Mucosa of rectum (tissue), 2 donors: ENCODE results near the gene SHFL.

ENCODE experiments used
- H3K27ac ChIP-seq, 2 donors: one replicate each; pipeline ENCODE4 v1.7.0; 2013; ENCODE audit warnings: inconsistent platforms in 2 of 2, low read depth in 2 of 2, low read length in 2 of 2
- H3K27me3 ChIP-seq, 2 donors: one replicate each; pipeline ENCODE4 v1.7.0; 2013; ENCODE audit warnings: low read length in 2 of 2; ENCODE audit not compliant: control insufficient read depth in 2 of 2, insufficient read depth in 2 of 2
- H3K36me3 ChIP-seq, 2 donors: one replicate each; pipeline ENCODE4 v1.7.0; 2013; ENCODE audit warnings: low read length in 2 of 2; ENCODE audit not compliant: control insufficient read depth in 2 of 2, insufficient read depth in 2 of 2
- H3K4me1 ChIP-seq, 2 donors: one replicate each; pipeline ENCODE4 v1.7.0; 2013; ENCODE audit warnings: low read length in 2 of 2, mild to moderate bottlenecking in 1 of 2; ENCODE audit not compliant: control insufficient read depth in 2 of 2, insufficient read depth in 2 of 2
- H3K4me3 ChIP-seq, 2 donors: one replicate each; pipeline ENCODE4 v1.7.0; 2013; ENCODE audit warnings: low read length in 2 of 2
- H3K9ac ChIP-seq, 2 donors: one replicate each; pipeline ENCODE4 v1.7.0; 2013; ENCODE audit warnings: low read length in 2 of 2, low read depth in 1 of 2, mild to moderate bottlenecking in 1 of 2
- H3K9me3 ChIP-seq, 2 donors: one replicate each; pipeline ENCODE4 v1.7.0; 2013; ENCODE audit warnings: low read length in 2 of 2; ENCODE audit not compliant: control insufficient read depth in 2 of 2
- donor health status: healthy.
- donor health status: Normal muscosa, but diverticular disease.

The SHFL gene

DNA sequence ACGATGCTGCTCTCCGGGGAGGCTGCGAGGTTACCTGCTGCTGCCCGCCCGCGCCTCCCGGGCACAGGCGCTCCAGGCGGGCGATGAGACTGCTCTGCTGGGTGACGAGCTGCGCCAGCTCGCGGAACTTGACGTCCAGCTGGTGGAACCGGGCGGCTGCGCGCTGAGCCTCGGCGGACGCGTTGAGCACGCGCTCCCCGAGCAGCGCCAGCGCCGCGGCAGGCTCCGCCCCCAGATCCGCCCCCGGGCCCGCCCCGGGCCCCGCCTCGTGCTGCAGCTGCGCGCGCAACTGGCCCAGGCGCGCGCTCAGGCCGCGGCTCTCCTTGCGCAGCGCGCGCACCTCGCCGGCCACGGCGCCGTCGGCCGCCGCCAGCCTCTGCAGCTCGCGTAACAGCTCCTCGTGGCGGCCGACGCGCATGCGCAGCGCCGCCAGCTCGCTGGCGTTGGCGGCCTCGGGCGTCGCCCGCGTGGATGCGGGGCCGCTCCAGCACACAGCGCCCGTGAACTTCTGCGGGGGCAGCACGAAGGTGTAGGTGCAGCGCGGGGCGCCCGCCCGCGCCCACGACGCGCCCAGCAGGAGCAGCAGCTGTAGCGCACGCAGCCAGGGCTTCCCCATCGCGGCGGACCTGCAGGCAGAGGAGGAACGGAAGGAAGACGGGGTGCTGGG lies 10.0 kb downstream of the SHFL start:
- H3K9ac ChIP-seq, result peak overlapping the region; percentile 63 to 70
- no peaks in the 10 kb centered on the region for H3K27me3 ChIP-seq

DNA sequence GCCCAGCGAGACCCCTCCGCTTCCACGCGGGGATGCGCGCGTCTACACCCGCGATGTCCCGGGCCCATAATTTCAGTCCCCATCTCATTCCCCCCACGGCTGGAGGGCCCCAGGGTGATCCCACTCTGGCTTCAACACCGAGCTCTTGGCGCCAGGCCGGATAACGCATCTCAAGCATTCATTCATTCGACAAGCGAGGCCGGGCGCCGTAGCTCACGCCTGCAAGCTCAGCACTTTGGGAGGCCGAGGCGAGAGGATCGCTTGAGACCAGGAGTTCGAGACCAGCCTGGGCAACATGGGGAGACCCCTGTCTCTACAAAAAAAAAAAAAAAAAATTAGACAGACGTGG lies 10.5 kb downstream of the SHFL start:
- H3K4me3 ChIP-seq, result peak overlapping the region; percentile 66 to 74
- H3K27me3 ChIP-seq, result no peaks in the 10 kb centered on the region
- peak overlapping the region; percentile 63 to 70 for H3K9ac ChIP-seq
- peaks cover 2 to 7% of the 10 kb centered on the region in 2 donors for H3K36me3 ChIP-seq
- H3K9me3 ChIP-seq, result no peaks in the 10 kb centered on the region
- H3K27ac ChIP-seq, result peak overlapping the region; percentile 47 to 61
- peaks cover 5% of the 10 kb centered on the region in 2 donors for H3K4me1 ChIP-seq

More for the DNA sequence above, 10.0 kb downstream of the SHFL start:
- Histone ChIP-seq H3K4me3 (peak overlapping the region; percentile 66 to 74), H3K27ac (peak overlapping the region; percentile 47 to 61), H3K4me1 (peaks cover 5% of the 10 kb centered on the region in 2 donors), H3K9me3 (no peaks in the 10 kb centered on the region), H3K36me3 (peaks cover 5 to 8% of the 10 kb centered on the region in 2 donors)

DNA sequence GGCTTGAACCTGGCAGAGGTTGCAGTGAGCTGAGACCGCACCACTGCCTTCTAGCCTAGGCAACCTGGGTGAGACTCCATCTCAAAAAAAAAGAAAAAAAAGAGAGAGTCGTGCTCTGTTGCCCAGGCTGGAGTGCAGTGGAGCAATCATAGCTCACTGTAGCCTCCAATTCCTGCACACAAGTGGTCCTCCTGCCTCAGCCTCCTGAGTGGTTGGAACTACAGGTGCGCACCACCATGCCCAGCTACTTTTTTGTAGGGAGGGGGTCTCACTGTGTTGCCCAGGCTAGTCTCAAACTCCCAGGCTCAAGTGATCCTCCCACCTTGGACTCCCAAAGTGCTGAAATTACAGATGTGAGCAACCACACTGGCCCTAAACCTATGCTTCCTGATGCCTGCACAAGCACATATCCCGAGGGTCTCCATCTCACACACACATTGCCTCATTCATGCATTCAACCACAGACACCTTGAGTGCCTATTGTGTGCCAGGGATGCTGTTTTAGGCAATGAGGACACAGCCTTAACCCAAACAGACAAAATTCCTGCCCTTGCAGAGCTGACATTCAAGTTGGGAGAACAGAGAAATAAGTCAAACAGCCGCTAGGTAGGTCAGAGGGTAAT lies 14.2 kb downstream of the SHFL start:
- Histone ChIP-seq H3K27ac (no peak overlapping the region), H3K4me3 (no peak overlapping the region), H3K36me3 (no peaks in the 10 kb centered on the region), H3K9me3 (no peaks in the 10 kb centered on the region), H3K27me3 (no peaks in the 10 kb centered on the region), H3K9ac (no peak overlapping the region), H3K4me1 (peaks cover 5 to 12% of the 10 kb centered on the region in 2 donors)

DNA sequence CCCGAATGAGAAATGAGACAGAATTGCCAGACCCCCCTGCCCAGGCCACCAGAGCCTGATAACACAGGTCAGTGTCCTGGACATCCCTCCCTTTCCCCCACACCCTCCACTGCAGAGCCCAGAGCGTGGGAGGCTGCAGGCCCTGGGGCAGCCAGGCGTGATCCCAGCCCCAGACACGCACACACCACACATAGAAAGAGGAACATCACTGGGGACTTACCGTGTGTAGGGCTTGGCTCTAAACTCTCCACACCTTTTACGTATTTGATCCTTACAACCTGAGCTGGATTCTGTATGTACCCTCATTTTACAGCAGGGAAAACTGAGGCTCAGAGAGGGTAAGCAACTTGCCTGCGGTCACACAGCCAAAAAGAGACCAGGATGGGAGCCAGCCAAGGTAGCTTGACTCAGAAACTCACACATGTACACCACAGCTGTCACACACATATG lies 16.7 kb downstream of the SHFL start:
- H3K9me3 ChIP-seq, result no peaks in the 10 kb centered on the region
- peaks cover 3 to 4% of the 10 kb centered on the region in 2 donors for H3K36me3 ChIP-seq
- no peak overlapping the region for H3K9ac ChIP-seq
- H3K27ac ChIP-seq, result peak overlapping the region; percentile 27 to 68
- H3K27me3 ChIP-seq, result no peaks in the 10 kb centered on the region
- no peak overlapping the region for H3K4me3 ChIP-seq
- peaks cover 7 to 19% of the 10 kb centered on the region in 2 donors for H3K4me1 ChIP-seq

DNA sequence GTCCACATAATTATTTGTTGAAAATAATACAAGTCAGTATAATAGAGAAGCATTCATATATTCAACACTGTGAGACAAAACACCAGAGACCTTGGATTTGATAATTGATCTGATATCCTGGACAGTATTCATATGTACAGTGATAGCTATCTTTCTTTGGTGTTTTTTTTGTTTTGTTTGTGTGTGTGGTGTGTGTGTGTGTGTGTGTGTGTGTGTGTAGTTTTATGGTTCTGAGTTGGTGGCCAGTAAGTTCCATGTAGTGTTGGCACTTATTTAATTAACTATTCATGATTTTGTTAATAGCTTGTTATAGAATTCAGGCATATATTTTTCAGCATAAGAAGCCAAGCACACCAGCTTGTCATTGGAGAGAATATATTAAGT lies 18.0 kb downstream of the SHFL start:
- no peaks in the 10 kb centered on the region for H3K9me3 ChIP-seq
- no peaks in the 10 kb centered on the region for H3K27me3 ChIP-seq
- no peak overlapping the region for H3K4me3 ChIP-seq
- peaks cover 7 to 19% of the 10 kb centered on the region in 2 donors for H3K4me1 ChIP-seq
- peaks cover 10 to 14% of the 10 kb centered on the region in 2 donors for H3K36me3 ChIP-seq
- peak overlapping the region in 1 of 2 donors; percentile 80 for H3K27ac ChIP-seq
- H3K9ac ChIP-seq, result no peak overlapping the region

DNA sequence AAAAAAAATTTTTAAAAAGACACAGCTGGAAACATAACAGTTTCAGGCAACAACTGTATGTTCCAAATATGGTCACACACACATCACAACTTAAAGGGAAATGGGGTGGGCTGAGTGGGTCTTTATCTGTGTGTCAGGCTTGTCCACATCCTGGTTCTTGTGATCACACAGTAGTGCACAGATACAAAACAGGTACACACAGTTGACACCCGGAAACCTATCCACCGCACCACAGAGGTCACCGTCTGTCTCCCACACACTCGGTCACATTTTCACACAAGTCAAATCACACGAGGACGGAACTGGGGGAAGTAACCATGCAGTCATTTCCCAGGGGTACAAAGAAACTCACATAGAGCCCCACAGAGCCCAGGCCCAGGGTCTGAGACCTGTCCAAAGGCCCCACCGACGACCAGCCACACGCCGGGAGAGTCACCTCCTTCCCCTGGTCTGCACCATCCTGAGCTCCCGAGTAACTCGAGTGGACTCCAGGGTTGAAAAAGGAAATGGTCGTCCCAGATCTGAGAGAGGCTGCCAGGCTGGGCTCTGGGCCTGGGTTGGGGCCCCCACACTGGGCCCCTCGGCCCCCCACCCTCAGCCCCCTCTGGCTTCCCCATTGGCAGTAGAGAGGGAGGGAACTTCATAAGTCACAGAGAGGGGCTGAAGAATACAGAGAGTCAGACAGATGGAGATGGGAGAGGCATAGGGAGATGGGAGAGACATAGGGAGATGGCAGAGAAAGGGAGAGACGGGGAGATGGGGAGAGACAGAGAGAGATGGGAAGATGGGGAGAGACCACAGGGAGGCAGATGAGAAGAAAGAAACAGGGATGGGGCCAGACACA lies 18.8 kb downstream of the SHFL start:
- Histone ChIP-seq H3K9ac (peak overlapping the region in 1 of 2 donors; percentile 5), H3K27me3 (no peaks in the 10 kb centered on the region), H3K9me3 (no peaks in the 10 kb centered on the region), H3K4me1 (peaks cover 7 to 19% of the 10 kb centered on the region in 2 donors), H3K27ac (peak overlapping the region; percentile 6 to 80), H3K4me3 (peak overlapping the region in 1 of 2 donors; percentile 7), H3K36me3 (peaks cover 16 to 21% of the 10 kb centered on the region in 2 donors)

DNA sequence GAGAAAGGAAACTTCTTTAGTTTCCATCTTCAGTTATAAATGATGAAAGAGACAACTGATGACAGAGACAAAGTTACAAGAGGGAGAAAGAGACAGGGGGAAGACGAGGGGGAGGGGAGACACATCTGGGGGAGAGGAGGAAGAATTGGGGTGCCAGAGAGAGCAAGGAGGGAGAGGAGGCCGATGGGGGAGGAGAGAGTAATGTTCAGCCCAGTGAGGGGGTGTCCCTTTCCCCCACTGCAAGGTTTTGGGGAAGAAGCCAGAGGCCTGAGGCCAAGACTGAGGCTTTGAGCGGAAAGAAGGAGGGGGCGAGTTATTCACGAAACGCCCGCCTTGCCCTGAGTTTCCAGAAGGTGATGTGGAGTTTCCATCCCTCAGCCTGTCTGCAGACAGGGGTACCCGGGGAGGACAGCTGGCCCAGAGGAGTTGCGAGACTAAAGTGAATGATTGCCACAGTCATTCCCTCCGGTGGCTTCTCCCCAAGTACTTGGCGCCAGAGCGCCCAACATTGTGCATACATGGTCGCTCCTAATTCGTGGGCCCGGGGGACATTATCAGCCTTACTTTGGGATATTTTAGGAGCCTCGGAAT lies 19.5 kb downstream of the SHFL start:
- Histone ChIP-seq H3K27ac (peak overlapping the region; percentile 45 to 80), H3K4me3 (peak overlapping the region in 1 of 2 donors; percentile 83), H3K27me3 (no peaks in the 10 kb centered on the region), H3K4me1 (peaks cover 7 to 19% of the 10 kb centered on the region in 2 donors), H3K36me3 (peaks cover 24 to 29% of the 10 kb centered on the region in 2 donors), H3K9me3 (no peaks in the 10 kb centered on the region), H3K9ac (no peak overlapping the region)

DNA sequence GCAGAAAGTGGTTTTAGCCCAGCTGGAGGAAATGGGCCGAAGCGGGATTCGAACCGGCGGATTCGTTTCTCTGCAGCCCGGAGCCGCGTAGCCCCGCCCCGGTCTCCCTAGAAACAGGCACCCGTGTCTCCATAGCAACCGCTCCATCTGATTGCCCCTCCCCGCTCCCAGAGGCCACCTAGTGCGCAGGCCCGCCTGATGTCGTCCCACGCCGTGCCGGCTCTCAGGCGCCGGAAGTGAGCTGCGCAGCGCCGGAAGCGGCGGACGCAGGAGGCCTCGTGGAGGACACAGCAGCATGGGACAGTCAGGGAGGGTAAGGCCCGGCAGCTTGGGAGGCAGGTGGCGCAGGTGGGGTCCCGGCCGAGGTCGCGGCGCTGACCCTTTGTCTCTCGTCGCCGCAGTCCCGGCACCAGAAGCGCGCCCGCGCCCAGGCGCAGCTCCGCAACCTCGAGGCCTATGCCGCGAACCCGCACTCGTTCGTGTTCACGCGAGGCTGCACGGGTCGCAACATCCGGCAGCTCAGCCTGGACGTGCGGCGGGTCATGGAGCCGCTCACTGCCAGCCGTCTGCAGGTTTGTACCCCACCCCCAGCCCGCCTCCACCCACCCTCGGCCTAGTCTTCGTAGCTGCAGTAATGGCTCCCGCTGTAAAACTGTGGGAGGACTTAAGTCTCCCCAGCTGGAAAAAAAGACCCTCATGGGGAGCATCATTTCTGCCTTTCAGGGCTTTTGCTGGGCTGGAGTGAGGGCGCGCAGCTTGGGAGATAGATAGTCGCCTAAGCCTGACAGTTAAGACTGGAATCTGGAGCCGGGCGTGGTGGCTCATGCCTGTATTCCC lies 20.2 kb downstream of the SHFL start, which contains the start of gene PPAN:
Gene PPAN (plus strand): TSS at position 263 of the 837 bp plus-strand sequence. CDS start 33 bp downstream, at position 296.
- H3K4me1 ChIP-seq, result peaks cover 7 to 22% of the 10 kb centered on the region in 2 donors
- H3K9ac ChIP-seq, result peak within 1 kb of the TSS; percentile 70 to 77

DNA sequence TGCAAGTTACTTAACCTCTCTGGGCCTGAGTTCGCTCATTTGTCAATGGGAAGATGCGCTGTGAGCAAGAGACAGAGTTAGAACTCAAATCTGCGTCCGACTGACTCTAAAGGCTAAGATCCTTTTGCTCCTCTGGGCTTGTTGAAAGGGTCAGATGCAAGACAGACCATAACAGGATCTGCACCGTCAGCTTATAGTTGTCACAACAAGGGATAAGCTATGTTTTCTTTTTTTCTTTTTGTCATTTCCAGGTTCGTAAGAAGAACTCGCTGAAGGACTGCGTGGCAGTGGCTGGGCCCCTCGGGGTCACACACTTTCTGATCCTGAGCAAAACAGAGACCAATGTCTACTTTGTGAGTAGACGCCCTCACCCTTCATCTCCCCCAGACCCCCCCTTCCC lies 21.1 kb downstream of the SHFL start:
- peaks cover 7 to 25% of the 10 kb centered on the region in 2 donors for H3K4me1 ChIP-seq
- peak overlapping the region; percentile 70 to 77 for H3K9ac ChIP-seq

More for the DNA sequence above, 20.2 kb downstream of the SHFL start, which contains the start of gene PPAN:
- Histone ChIP-seq H3K27me3 (no peaks in the 10 kb centered on the region), H3K27ac (peak within 1 kb of the TSS; percentile 59 to 80), H3K9me3 (no peaks in the 10 kb centered on the region), H3K36me3 (peaks cover 30 to 35% of the 10 kb centered on the region in 2 donors), H3K4me3 (peak within 1 kb of the TSS; percentile 82 to 83)

More for the DNA sequence above, 21.1 kb downstream of the SHFL start:
- H3K27ac ChIP-seq, result no peak overlapping the region
- H3K4me3 ChIP-seq, result peak overlapping the region; percentile 82 to 83
- peaks cover 33 to 36% of the 10 kb centered on the region in 2 donors for H3K36me3 ChIP-seq
- no peaks in the 10 kb centered on the region for H3K9me3 ChIP-seq
- no peaks in the 10 kb centered on the region for H3K27me3 ChIP-seq
